ENCODE measurements around the gene TNN. TPM values are rescaled to one million over a fixed set of nuclear protein-coding genes. Genes with fewer than 3 reads are reported as not detected.

TNN gene
- total RNA-seq, 4 donors from 2014 or later: 0.16 to 2.2 (median 0.63) TPM

DNA sequence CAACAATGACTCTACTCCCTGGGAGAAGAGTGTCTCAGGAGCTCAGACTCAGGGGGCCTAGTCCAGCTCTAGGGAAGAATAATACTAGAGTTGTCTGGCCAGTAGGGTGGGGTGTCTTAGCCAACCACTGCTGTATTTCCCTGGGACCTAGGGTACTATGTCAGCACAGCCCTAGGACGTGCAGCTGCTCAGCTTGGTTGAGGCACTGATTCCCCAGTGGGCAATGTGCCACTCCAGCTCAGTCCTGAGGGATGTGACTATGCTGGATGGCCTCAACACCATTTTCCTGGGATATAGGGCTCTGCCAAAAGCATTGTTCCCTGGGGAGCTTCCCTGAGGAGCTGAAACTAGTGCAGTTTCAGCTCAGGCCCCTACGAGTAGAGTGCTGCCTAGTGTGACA is 47.4 kb downstream of the TNN start:
- 75% methylated on average over 1 of the region's 2 CpGs for WGBS
- H3K27ac ChIP-seq: no peak overlapping the region
- peaks cover 5% of the 10 kb centered on the region for H3K9me3 ChIP-seq
- DNase-seq (ENCODE audit: low spot score in 2 of 2): no peak
- H3K36me3 ChIP-seq: no peaks in the 10 kb centered on the region
- no peaks in the 10 kb centered on the region for H3K27me3 ChIP-seq
- no peak for TF ChIP-seq POLR2A (IDR thresholded peaks at IDR 0.05)
- no peak for TF ChIP-seq EP300 (IDR thresholded peaks at IDR 0.05)
- no peak for TF ChIP-seq POLR2AphosphoS5 (IDR thresholded peaks at IDR 0.05)
- TF ChIP-seq, protein P1, sequence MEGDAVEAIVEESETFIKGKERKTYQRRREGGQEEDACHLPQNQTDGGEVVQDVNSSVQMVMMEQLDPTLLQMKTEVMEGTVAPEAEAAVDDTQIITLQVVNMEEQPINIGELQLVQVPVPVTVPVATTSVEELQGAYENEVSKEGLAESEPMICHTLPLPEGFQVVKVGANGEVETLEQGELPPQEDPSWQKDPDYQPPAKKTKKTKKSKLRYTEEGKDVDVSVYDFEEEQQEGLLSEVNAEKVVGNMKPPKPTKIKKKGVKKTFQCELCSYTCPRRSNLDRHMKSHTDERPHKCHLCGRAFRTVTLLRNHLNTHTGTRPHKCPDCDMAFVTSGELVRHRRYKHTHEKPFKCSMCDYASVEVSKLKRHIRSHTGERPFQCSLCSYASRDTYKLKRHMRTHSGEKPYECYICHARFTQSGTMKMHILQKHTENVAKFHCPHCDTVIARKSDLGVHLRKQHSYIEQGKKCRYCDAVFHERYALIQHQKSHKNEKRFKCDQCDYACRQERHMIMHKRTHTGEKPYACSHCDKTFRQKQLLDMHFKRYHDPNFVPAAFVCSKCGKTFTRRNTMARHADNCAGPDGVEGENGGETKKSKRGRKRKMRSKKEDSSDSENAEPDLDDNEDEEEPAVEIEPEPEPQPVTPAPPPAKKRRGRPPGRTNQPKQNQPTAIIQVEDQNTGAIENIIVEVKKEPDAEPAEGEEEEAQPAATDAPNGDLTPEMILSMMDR (IDR thresholded peaks at IDR 0.05): no peak
- no peak overlapping the region for H3K4me3 ChIP-seq
- no peaks in the 10 kb centered on the region for H3K4me1 ChIP-seq

DNA sequence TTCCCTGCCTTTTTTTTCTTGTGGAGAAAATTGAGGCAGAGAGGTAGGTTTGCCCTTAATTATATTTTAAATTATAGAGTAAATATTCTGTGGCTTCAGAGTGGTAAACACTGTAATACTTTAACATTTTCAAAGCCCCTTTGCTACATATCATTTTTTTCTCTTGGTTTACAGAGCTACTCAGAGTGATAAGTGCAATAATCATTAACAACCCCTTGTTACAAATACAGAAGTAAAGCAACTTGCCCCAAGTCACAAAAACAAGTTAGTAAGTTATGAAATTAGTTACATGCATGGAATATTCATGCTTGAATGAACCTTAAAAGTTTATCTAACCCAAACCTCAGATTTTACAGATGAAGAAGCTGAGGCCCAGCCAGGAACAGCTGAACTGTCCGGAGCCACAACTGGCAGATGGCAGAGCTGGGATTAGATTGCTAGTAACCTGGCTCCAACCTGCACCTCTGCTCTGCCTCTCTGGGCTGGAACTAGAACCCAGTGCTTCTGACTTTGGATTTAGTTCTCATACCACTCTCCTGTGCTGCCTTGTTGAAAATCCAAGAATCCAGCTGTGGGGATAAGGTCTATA is 48.7 kb downstream of the TNN start:
- Histone ChIP-seq H3K4me3 (no peak overlapping the region), H3K9me3 (peaks cover 5% of the 10 kb centered on the region), H3K36me3 (no peaks in the 10 kb centered on the region), H3K4me1 (no peaks in the 10 kb centered on the region), H3K27ac (no peak overlapping the region), H3K27me3 (no peaks in the 10 kb centered on the region)
- DNase-seq (ENCODE audit: low spot score in 2 of 2): no peak
- 91% methylated on average over 1 of the region's 1 CpG for WGBS
- TF ChIP-seq, protein P1 (IDR thresholded peaks at IDR 0.05): no peak
- TF ChIP-seq POLR2A (IDR thresholded peaks at IDR 0.05): no peak
- no peak for TF ChIP-seq EP300 (IDR thresholded peaks at IDR 0.05)
- no peak for TF ChIP-seq POLR2AphosphoS5 (IDR thresholded peaks at IDR 0.05)

DNA sequence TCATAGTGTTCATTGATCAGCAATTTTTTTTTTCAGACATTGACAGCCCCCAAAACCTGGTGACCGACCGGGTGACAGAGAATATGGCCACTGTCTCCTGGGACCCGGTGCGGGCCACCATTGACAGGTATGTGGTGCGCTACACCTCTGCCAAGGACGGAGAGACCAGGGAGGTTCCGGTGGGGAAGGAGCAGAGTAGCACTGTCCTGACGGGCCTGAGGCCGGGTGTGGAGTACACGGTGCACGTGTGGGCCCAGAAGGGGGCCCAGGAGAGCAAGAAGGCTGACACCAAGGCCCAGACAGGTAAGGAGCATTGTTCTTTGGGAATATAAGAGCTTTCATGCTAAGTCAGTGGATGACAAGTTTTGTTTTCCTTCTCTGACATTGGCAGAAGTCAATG is 49.3 kb downstream of the TNN start:
- TF ChIP-seq, protein P1 (IDR thresholded peaks at IDR 0.05): no peak
- TF ChIP-seq POLR2AphosphoS5 (IDR thresholded peaks at IDR 0.05) (no peak), POLR2A (IDR thresholded peaks at IDR 0.05) (no peak), EP300 (IDR thresholded peaks at IDR 0.05) (no peak)
- no peaks in the 10 kb centered on the region for H3K27me3 ChIP-seq
- DNase-seq (ENCODE audit: low spot score in 2 of 2): no peak
- H3K36me3 ChIP-seq: no peaks in the 10 kb centered on the region
- H3K9me3 ChIP-seq: peaks cover 5% of the 10 kb centered on the region
- H3K4me1 ChIP-seq: no peaks in the 10 kb centered on the region
- no peak overlapping the region for H3K27ac ChIP-seq
- 86% methylated on average over 11 of the region's 11 CpGs for WGBS
- H3K4me3 ChIP-seq: no peak overlapping the region

DNA sequence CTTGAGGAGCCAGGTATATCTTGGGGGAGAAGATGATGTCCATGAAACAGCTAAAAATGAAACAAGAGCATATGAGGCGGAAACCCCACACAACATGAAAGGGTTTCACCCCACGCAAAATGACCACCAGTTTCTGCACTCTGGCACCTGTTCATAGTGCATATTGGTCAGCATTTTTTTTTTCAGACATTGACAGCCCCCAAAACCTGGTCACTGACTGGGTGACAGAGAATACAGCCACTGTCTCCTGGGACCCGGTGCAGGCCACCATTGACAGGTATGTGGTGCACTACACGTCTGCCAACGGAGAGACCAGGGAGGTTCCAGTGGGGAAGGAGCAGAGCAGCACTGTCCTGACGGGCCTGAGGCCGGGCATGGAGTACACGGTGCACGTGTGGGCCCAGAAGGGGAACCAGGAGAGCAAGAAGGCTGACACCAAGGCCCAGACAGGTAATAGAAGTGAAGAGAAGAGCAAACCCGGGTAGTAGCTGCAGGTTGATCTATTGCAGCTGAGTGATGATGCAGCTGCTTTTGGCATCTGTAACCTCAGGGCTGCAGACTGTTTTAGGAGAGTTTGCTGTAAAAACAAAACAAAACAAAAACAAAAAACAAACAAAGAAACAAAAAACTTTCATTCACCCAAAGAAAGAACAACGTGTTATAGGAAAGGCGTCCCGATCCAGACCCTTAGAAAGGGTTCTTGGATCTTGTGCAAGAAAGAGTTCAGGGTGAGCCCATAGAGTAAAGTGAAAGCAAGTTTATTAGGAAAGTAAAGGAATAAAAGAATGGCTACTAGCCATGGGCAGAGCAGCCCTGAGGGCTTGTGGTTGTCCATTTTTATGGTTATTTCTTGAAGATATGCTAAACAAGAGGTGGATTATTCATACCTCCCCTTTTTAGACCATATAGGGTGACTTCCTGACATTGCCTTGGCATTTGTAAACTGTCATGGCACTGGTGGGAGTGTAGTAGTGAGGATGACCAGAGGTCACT is 51.0 kb downstream of the TNN start:
- no peak for DNase-seq (ENCODE audit: low spot score in 2 of 2)
- 82% methylated on average over 13 of the region's 13 CpGs for WGBS
- no peak for TF ChIP-seq POLR2AphosphoS5 (IDR thresholded peaks at IDR 0.05)
- TF ChIP-seq, protein P1 (IDR thresholded peaks at IDR 0.05): no peak
- TF ChIP-seq EP300 (IDR thresholded peaks at IDR 0.05): no peak
- TF ChIP-seq POLR2A (IDR thresholded peaks at IDR 0.05): no peak

DNA sequence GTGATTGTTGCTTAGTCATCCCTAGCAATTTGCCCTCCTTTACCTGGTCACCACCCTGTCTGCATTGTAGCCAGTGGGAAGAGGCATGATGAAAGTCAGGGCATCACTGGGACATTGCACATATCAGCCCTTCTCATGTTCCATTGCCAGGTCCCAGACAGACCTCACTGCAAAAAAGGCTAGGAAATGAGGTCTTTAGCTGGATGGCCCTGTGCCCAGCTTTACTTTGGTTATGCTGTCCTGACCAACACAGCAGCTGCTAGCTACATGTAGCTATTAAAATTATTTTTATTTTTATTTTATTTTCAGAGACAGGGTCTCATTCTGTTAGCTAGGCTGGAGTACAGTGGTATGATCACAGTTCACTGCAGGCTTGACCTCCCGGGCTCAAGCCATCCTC is 52.9 kb downstream of the TNN start:
- 94% methylated on average over 1 of the region's 1 CpG for WGBS

More for the DNA sequence above, 51.0 kb downstream of the TNN start:
- H3K36me3 ChIP-seq: no peaks in the 10 kb centered on the region
- H3K27me3 ChIP-seq: no peaks in the 10 kb centered on the region
- no peaks in the 10 kb centered on the region for H3K4me1 ChIP-seq
- H3K4me3 ChIP-seq: no peak overlapping the region
- no peak overlapping the region for H3K27ac ChIP-seq
- no peaks in the 10 kb centered on the region for H3K9me3 ChIP-seq

More for the DNA sequence above, 52.9 kb downstream of the TNN start:
- DNase-seq (ENCODE audit: low spot score in 2 of 2): no peak
- H3K9me3 ChIP-seq: no peaks in the 10 kb centered on the region
- no peaks in the 10 kb centered on the region for H3K4me1 ChIP-seq
- H3K36me3 ChIP-seq: no peaks in the 10 kb centered on the region
- no peak overlapping the region for H3K4me3 ChIP-seq
- no peak overlapping the region for H3K27ac ChIP-seq
- H3K27me3 ChIP-seq: no peaks in the 10 kb centered on the region
- TF ChIP-seq, protein P1 (IDR thresholded peaks at IDR 0.05): no peak
- no peak for TF ChIP-seq POLR2A (IDR thresholded peaks at IDR 0.05)
- TF ChIP-seq POLR2AphosphoS5 (IDR thresholded peaks at IDR 0.05): no peak
- TF ChIP-seq EP300 (IDR thresholded peaks at IDR 0.05): no peak
